ENCODE measurements around the gene IRF5. TPM values are rescaled to one million over a fixed set of nuclear protein-coding genes. Genes with fewer than 3 reads are reported as not detected.
"Not testable (repeated sequence)": the region's sequence is repeated elsewhere in the genome, so short reads cannot be mapped to it uniquely, and the experiment has no call there.

IRF5 gene
- total and polyA plus RNA-seq, 10 of the 15 experiments (the other 5 are each of a cell fraction or from before 2014, with no cell fraction given) = 5.4 to 90.3 (median 61.7) TPM

GRCh38 chr7:128912281-128912680 lies 25.4 kb upstream of the IRF5 start:
- no peak for FAIRE-seq
- CTCF ChIA-PET = interaction anchor here (1.1 to 5.3 kb wide), 6 partner anchors 15 to 298 kb away, joined by 3 to 41 read pairs (median 5); no protein-coding TSS in a partner anchor
- ATAC-seq = no peak
- H3K4me2 ChIP-seq (ENCODE audit: control insufficient read depth, insufficient read depth) = no peak overlapping the region
- H3K9ac ChIP-seq (ENCODE audit: control insufficient read depth, insufficient read depth, low read length) = no peak overlapping the region
- no TSS peak for BruUV-seq (replicated peaks)
- no peak overlapping the region for H3K4me3 ChIP-seq
- in situ Hi-C loops (cut with MboI) = no loop called here
- 56% methylated on average over 3 of the region's 3 CpGs for WGBS (ENCODE audit: insufficient coverage, insufficient replicate concordance, low lambda C conversion rate, missing lambda C conversion rate)
- no peak for DNase-seq (ENCODE audit: low read depth, low spot score)
- no peaks in the 10 kb centered on the region for H4K20me1 ChIP-seq (ENCODE audit: control insufficient read depth, insufficient read depth)
- H3K9me3 ChIP-seq (replicated peaks; ENCODE audit: control insufficient read depth, insufficient read depth, low read length) = no peaks in the 10 kb centered on the region
- no peaks in the 10 kb centered on the region for H3K36me3 ChIP-seq (ENCODE audit: control insufficient read depth in 2 of 2, insufficient read depth in 2 of 2, low read length in 1 of 2)
- H2AFZ ChIP-seq (ENCODE audit: control insufficient read depth, low read depth, low read length) = no peak overlapping the region
- H3K79me2 ChIP-seq (ENCODE audit: control insufficient read depth, insufficient read depth, low read length) = no peaks in the 10 kb centered on the region
- H3K4me1 ChIP-seq (ENCODE audit: control insufficient read depth, insufficient read depth, low read length) = peaks cover 18% of the 10 kb centered on the region
- POLR2A ChIA-PET = interaction anchor here (1.6 to 4.4 kb wide), 3 partner anchors 22 to 28 kb away, joined by 5 to 23 read pairs (median 9); partner anchors contain the start of gene IRF5
- RAD21 ChIA-PET (ENCODE audit: unreplicated experiment) = interaction anchor here (1.1 to 2.4 kb wide), 5 partner anchors 22 to 179 kb away, joined by 3 to 14 read pairs (median 9); no protein-coding TSS in a partner anchor
- intact Hi-C loops (cut with micrococcal nuclease; ENCODE audit: unreplicated experiment) = no loop called here
- SMC1A ChIA-PET (ENCODE audit: uncharacterized antibody, unreplicated experiment) = interaction anchor here (0.7 to 2.4 kb wide), 6 partner anchors 12 to 209 kb away, joined by 3 to 11 read pairs (median 5); partner anchors contain the start of gene IRF5
- no peak overlapping the region for H3K27ac ChIP-seq (ENCODE audit: control insufficient read depth, insufficient read depth)
- no peaks in the 10 kb centered on the region for H3K27me3 ChIP-seq (replicated peaks in 1 of 2; ENCODE audit: control insufficient read depth in 2 of 2, insufficient read depth in 2 of 2, low read length in 1 of 2)
- TF ChIP-seq GABPA (IDR thresholded peaks at IDR 0.05; ENCODE audit: low read depth) (no peak), SPI1 (IDR thresholded peaks at IDR 0.05; ENCODE audit: borderline replicate concordance, insufficient read depth, low read depth, low read length) (no peak), POLR2A (IDR thresholded peaks at IDR 0.05; ENCODE audit: low read depth, low read length) (no peak), SUZ12 (IDR thresholded peaks at IDR 0.05; ENCODE audit: unreplicated experiment) (no peak), IRF4 (IDR thresholded peaks at IDR 0.05; ENCODE audit: low read depth, low read length) (no peak), JUNB (IDR thresholded peaks at IDR 0.05) (no peak), TCF7 (IDR thresholded peaks at IDR 0.05; ENCODE audit: borderline replicate concordance) (no peak), WRNIP1 (IDR thresholded peaks at IDR 0.05; ENCODE audit: borderline replicate concordance, low read depth, low read length) (no peak)

DNA sequence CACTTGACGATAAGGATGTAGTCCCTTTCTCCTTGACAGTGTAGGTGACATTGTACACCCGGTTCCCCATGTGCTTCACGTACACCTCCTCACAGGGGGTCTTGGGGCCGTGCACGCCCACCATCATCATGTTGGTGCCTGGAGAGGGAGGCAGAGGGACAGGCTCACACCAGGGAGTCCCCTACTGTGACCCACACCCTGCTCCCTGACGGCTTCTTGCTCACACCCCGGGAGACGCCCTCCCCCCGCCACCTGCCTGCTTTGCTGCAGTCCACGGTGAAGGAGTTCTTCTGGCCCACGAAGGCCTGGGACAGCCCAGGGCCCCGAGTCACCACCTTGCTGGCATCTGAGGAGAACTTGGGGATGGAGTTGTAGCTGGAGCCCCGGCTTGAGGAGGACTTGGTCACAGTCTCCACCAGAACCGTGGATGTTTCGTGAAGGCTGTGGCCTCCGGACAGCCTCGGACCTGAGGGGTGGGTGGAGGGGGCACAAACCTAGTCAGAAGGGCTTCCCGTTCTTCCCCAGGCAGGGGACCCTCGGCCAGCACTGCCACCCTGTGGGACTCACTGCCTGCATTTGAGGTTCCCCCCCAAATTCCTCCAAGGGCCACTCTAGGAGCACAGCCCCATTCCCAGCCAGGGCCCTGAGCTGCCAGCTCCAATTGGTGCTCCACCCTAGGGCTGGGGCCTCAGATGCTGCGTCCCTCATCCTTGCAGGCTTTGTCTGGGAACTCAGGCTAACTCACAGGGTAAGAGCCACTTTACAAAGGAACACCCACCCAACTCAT lies 24.8 kb upstream of the IRF5 start:
- peaks cover 18% of the 10 kb centered on the region for H3K4me1 ChIP-seq (ENCODE audit: control insufficient read depth, insufficient read depth, low read length)
- H3K36me3 ChIP-seq (ENCODE audit: control insufficient read depth in 2 of 2, insufficient read depth in 2 of 2, low read length in 1 of 2); in situ Hi-C loops (cut with MboI); FAIRE-seq; H3K27ac ChIP-seq (ENCODE audit: control insufficient read depth, insufficient read depth); H4K20me1 ChIP-seq (ENCODE audit: control insufficient read depth, insufficient read depth); H3K9me3 ChIP-seq (replicated peaks; ENCODE audit: control insufficient read depth, insufficient read depth, low read length); H2AFZ ChIP-seq (ENCODE audit: control insufficient read depth, low read depth, low read length); H3K79me2 ChIP-seq (ENCODE audit: control insufficient read depth, insufficient read depth, low read length); H3K4me2 ChIP-seq (ENCODE audit: control insufficient read depth, insufficient read depth); ATAC-seq; BruUV-seq (replicated peaks); H3K9ac ChIP-seq (ENCODE audit: control insufficient read depth, insufficient read depth, low read length); H3K27me3 ChIP-seq (replicated peaks in 1 of 2; ENCODE audit: control insufficient read depth in 2 of 2, insufficient read depth in 2 of 2, low read length in 1 of 2); H3K4me3 ChIP-seq; RAD21 ChIA-PET (ENCODE audit: unreplicated experiment); intact Hi-C loops (cut with micrococcal nuclease; ENCODE audit: unreplicated experiment); DNase-seq (ENCODE audit: low read depth, low spot score): not testable (repeated sequence)
- SMC1A ChIA-PET (ENCODE audit: uncharacterized antibody, unreplicated experiment) = interaction anchor here (1.8 kb wide), 1 partner anchor 24 kb away, joined by 11 read pairs; the partner anchor contains the start of gene IRF5
- CTCF ChIA-PET = interaction anchor here (1.2 to 2.5 kb wide), 2 partner anchors 27 to 178 kb away, joined by 3 to 10 read pairs; no protein-coding TSS in a partner anchor
- POLR2A ChIA-PET = interaction anchor here (1.6 to 2.1 kb wide), 2 partner anchors 25 to 27 kb away, joined by 5 to 20 read pairs; partner anchors contain the start of gene IRF5
- 100% methylated on average over 2 of the region's 20 CpGs for WGBS (ENCODE audit: insufficient coverage, insufficient replicate concordance, low lambda C conversion rate, missing lambda C conversion rate)
